ENCODE measurements around the gene PANX2.

The PANX2 gene

DNA sequence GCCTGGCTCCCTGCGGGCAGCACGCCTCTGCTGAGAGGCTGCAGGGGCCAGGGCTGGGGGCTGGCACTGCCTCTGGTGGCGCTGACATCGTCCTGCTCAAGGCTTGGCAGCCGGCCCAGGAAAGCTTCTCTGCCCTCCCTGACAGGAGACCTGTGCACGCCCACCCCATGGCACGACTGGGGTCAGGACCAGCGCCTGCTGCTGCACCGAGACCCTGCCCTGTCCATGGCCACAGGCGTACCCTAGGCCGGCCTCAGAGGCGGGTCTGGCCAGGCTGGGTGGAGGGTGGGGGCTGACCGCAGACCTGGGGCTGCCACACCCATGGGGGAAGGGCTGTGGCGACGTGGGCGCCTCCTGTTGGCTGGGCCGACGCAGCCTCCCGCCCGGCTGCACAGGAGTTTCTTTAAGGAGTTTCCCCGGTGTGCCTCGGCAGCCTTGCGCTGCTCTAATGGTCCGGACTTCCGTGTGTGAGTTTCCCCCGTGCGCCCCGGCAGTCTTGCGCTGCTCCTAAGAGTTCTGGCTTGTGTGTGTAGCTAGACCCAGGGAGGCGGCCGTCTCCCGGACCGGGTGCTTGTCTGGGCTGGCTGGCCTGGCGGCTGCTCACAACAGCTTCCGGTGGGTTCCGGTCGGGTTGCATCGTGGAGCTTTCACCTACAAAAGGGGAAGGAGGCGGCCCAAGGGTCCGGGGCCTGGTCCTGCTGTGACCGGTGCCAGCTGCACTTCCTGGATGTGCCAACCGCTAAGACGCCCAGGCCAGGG, 19.8 kb downstream of the PANX2 start:
- Histone ChIP-seq H3K27ac (ENCODE audit: low read depth, low read length) (peak overlapping the region; percentile 85), H3K9ac (ENCODE audit: low read depth in 1 of 2, low read length in 2 of 2) (peak overlapping the region; percentile 67 to 89), H3K4me3 (ENCODE audit: low read depth in 1 of 2, low read length in 2 of 2) (peak overlapping the region; percentile 70 to 77), H3K27me3 (ENCODE audit: control insufficient read depth in 1 of 2, insufficient read depth in 2 of 2, low read length in 2 of 2) (no peaks in the 10 kb centered on the region), H3K9me3 (ENCODE audit: control insufficient read depth in 1 of 2, low read length in 2 of 2) (no peaks in the 10 kb centered on the region), H3K4me1 (ENCODE audit: control insufficient read depth in 1 of 2, insufficient read depth in 2 of 2, low read length in 2 of 2) (peaks cover 38 to 60% of the 10 kb centered on the region in 2 donors), H3K36me3 (ENCODE audit: control insufficient read depth in 1 of 2, insufficient read depth in 2 of 2, low read length in 2 of 2) (peaks cover 9 to 23% of the 10 kb centered on the region in 2 donors)

DNA sequence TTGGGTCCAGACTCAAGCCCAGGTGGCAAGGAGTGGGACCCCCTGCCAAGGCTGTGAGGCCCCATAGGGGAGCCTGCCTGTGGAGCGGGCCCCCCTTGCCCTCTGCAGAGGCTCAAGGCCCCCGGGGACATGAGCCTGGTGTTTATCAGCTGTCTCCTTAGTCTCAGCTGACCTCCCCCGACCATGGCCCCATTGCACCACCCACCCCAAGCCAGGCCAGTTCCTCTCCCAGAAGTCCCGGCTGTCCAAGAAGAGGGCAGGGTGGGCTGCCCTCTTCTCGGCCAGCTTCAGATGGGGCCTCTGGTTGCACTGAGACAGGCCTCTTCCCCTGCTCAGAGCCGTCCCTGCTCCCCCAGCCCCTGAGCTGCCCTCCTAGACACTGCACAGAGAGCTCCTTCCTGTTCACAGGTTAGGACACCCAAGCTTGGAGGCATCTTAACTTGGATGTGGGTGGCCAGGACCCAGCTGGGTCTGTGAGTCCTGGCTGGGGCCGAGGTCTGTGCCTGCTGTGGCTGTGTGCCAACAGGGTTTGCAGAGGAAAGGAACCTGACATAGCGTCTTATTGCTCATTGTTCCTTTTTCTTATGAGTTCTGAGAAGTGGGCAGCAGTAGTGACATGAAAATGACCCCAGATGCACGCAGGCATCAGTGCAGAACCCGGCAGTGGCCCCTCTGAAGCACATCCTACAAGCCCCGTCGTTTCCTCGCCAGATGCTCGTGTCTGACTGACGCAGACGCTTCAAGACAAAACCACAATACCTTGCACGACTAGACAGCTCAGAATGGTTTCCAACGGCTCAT, 20.6 kb downstream of the PANX2 start:
- Histone ChIP-seq H3K9ac (ENCODE audit: low read depth in 1 of 2, low read length in 2 of 2) (peak overlapping the region; percentile 67 to 89), H3K4me3 (ENCODE audit: low read depth in 1 of 2, low read length in 2 of 2) (peak overlapping the region; percentile 70 to 77), H3K27ac (ENCODE audit: low read depth, low read length) (peak overlapping the region; percentile 85), H3K4me1 (ENCODE audit: control insufficient read depth in 1 of 2, insufficient read depth in 2 of 2, low read length in 2 of 2) (peaks cover 37 to 59% of the 10 kb centered on the region in 2 donors), H3K27me3 (ENCODE audit: control insufficient read depth in 1 of 2, insufficient read depth in 2 of 2, low read length in 2 of 2) (no peaks in the 10 kb centered on the region), H3K36me3 (ENCODE audit: control insufficient read depth in 1 of 2, insufficient read depth in 2 of 2, low read length in 2 of 2) (peaks cover 9 to 27% of the 10 kb centered on the region in 2 donors), H3K9me3 (ENCODE audit: control insufficient read depth in 1 of 2, low read length in 2 of 2) (no peaks in the 10 kb centered on the region)

DNA sequence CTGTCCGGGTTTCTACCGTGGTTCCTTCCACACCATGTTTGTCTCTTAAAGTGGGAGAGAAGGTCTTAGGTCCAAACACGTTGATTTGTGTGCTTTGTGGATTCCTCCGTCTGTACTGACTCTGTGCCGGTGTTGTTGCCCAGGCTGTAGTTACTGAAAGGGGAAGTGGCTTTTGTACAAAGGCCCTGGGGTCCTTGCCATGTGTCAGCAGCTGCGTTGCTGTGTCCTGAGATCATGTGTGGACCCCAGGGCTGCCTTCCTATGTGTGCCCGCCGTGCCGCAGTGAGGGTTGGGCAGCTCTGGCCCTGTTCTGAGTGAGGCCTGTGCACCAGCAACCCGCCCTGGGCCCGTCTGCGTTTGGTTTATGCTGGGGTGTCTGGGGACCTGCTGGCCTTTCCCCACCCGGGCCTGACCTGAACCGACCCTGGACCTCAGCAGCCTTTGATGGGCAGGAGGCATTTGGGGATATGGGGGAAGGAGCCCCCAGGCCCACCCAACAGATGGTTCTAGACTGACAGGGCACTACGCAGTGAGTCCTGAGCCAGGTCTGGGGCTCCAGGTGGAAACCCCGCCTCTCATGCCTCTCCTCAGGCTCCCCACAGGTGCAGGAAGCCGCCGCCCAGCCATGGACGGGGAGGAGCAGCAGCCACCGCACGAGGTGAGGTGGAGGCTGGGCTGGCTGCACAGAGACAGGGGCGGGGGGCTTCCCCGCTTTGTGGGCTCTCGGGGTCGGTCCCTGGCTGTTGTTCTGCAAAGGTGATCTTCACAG, 22.1 kb downstream of the PANX2 start:
- Histone ChIP-seq H3K4me1 (ENCODE audit: control insufficient read depth in 1 of 2, insufficient read depth in 2 of 2, low read length in 2 of 2) (peaks cover 29 to 47% of the 10 kb centered on the region in 2 donors), H3K27ac (ENCODE audit: low read depth, low read length) (peak overlapping the region; percentile 14), H3K9me3 (ENCODE audit: control insufficient read depth in 1 of 2, low read length in 2 of 2) (no peaks in the 10 kb centered on the region), H3K27me3 (ENCODE audit: control insufficient read depth in 1 of 2, insufficient read depth in 2 of 2, low read length in 2 of 2) (no peaks in the 10 kb centered on the region), H3K36me3 (ENCODE audit: control insufficient read depth in 1 of 2, insufficient read depth in 2 of 2, low read length in 2 of 2) (peaks cover 9 to 32% of the 10 kb centered on the region in 2 donors), H3K4me3 (ENCODE audit: low read depth in 1 of 2, low read length in 2 of 2) (peak overlapping the region; percentile 22 to 36), H3K9ac (ENCODE audit: low read depth in 1 of 2, low read length in 2 of 2) (peak overlapping the region in 1 of 2 donors; percentile 33)

DNA sequence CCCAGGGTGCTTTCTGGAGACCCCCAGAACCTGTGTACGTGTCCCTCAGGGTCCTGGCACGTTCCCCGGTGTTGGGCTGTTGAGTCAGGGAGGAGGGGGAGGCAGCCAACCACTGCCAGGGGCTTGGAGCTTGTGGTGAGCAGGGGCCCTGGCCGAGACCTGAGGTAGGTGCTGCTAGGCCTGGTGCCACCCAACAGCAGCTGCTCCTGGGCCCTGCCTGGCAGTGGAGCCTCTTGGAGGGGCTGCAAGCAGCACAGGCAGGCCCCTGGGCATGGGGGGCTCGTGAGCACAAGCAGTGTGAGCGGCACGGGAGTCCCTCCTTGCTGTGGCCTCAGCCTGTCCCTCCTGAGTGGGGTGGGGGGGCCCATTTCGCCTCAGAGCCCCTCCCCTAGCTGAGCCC, 23.1 kb downstream of the PANX2 start:
- Histone ChIP-seq H3K4me1 (ENCODE audit: control insufficient read depth in 1 of 2, insufficient read depth in 2 of 2, low read length in 2 of 2) (peaks cover 25 to 44% of the 10 kb centered on the region in 2 donors), H3K27me3 (ENCODE audit: control insufficient read depth in 1 of 2, insufficient read depth in 2 of 2, low read length in 2 of 2) (no peaks in the 10 kb centered on the region), H3K36me3 (ENCODE audit: control insufficient read depth in 1 of 2, insufficient read depth in 2 of 2, low read length in 2 of 2) (peaks cover 9 to 35% of the 10 kb centered on the region in 2 donors), H3K4me3 (ENCODE audit: low read depth in 1 of 2, low read length in 2 of 2) (no peak overlapping the region), H3K9me3 (ENCODE audit: control insufficient read depth in 1 of 2, low read length in 2 of 2) (no peaks in the 10 kb centered on the region), H3K9ac (ENCODE audit: low read depth in 1 of 2, low read length in 2 of 2) (no peak overlapping the region), H3K27ac (ENCODE audit: low read depth, low read length) (no peak overlapping the region)

DNA sequence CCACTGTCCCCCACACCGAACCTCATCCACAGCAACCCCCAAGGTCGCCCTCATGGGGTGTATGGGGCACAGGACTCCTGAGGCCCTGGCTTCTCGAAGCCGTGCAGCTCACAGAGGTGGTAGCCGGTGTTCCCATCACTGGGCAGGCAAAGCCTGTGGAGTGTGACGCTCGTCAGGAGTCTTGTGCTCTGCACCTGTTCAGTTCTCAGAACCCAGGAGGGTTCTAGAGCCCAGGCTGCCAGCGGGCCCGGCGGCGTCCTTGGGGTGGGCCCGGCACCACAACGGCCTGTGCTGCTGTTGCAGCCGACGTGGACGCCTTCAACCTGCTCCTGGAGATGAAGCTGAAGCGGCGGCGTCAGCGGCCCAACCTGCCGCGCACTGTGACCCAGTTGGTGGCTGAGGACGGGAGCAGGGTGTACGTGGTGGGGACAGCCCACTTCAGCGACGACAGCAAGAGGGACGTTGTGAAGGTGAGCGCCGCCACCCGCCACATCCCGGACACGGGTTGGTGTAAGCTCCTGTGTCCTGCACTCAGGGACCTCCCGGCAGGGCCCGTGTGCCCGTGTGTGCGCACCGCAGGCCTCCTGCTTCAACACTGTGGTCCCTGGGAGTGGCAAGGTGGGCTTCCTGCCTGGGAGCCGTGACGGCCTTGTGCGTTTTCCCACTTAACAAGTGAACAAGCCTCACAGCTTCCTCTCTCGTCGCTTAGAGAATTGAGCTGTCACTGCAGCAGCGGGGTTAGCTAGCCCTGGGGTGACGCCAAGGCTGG, 23.7 kb downstream of the PANX2 start:
- Histone ChIP-seq H3K9ac (ENCODE audit: low read depth in 1 of 2, low read length in 2 of 2) (no peak overlapping the region), H3K36me3 (ENCODE audit: control insufficient read depth in 1 of 2, insufficient read depth in 2 of 2, low read length in 2 of 2) (peaks cover 9 to 40% of the 10 kb centered on the region in 2 donors), H3K4me1 (ENCODE audit: control insufficient read depth in 1 of 2, insufficient read depth in 2 of 2, low read length in 2 of 2) (peaks cover 19 to 38% of the 10 kb centered on the region in 2 donors), H3K27ac (ENCODE audit: low read depth, low read length) (no peak overlapping the region), H3K27me3 (ENCODE audit: control insufficient read depth in 1 of 2, insufficient read depth in 2 of 2, low read length in 2 of 2) (no peaks in the 10 kb centered on the region), H3K4me3 (ENCODE audit: low read depth in 1 of 2, low read length in 2 of 2) (no peak overlapping the region), H3K9me3 (ENCODE audit: control insufficient read depth in 1 of 2, low read length in 2 of 2) (no peaks in the 10 kb centered on the region)

DNA sequence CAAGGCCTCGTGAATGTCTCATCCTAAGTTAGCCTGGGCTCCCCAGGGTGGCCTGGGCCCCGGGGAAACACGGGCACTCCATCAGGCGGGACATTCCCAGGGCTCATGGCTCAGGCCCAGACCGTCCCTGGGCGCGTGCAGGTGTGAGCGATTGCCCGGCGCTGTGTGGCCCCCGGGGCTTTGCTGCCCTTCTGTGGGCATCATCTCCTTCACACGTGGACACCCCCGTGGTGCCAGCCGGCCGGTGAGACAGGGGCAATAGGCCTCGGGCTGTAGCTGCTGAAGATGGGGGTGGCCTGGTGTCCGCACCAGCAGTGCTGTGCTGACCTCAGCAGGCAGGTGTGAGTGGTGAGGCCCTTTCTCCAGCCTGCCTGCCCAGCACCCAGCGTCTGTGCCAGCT, 25.7 kb downstream of the PANX2 start:
- peaks cover 9 to 41% of the 10 kb centered on the region in 2 donors for H3K36me3 ChIP-seq (ENCODE audit: control insufficient read depth in 1 of 2, insufficient read depth in 2 of 2, low read length in 2 of 2)
- no peak overlapping the region for H3K9ac ChIP-seq (ENCODE audit: low read depth in 1 of 2, low read length in 2 of 2)
- no peaks in the 10 kb centered on the region for H3K9me3 ChIP-seq (ENCODE audit: control insufficient read depth in 1 of 2, low read length in 2 of 2)
- H3K4me1 ChIP-seq (ENCODE audit: control insufficient read depth in 1 of 2, insufficient read depth in 2 of 2, low read length in 2 of 2) = peaks cover 7 to 27% of the 10 kb centered on the region in 2 donors
- H3K27me3 ChIP-seq (ENCODE audit: control insufficient read depth in 1 of 2, insufficient read depth in 2 of 2, low read length in 2 of 2) = no peaks in the 10 kb centered on the region
- no peak overlapping the region for H3K4me3 ChIP-seq (ENCODE audit: low read depth in 1 of 2, low read length in 2 of 2)
- H3K27ac ChIP-seq (ENCODE audit: low read depth, low read length) = no peak overlapping the region

DNA sequence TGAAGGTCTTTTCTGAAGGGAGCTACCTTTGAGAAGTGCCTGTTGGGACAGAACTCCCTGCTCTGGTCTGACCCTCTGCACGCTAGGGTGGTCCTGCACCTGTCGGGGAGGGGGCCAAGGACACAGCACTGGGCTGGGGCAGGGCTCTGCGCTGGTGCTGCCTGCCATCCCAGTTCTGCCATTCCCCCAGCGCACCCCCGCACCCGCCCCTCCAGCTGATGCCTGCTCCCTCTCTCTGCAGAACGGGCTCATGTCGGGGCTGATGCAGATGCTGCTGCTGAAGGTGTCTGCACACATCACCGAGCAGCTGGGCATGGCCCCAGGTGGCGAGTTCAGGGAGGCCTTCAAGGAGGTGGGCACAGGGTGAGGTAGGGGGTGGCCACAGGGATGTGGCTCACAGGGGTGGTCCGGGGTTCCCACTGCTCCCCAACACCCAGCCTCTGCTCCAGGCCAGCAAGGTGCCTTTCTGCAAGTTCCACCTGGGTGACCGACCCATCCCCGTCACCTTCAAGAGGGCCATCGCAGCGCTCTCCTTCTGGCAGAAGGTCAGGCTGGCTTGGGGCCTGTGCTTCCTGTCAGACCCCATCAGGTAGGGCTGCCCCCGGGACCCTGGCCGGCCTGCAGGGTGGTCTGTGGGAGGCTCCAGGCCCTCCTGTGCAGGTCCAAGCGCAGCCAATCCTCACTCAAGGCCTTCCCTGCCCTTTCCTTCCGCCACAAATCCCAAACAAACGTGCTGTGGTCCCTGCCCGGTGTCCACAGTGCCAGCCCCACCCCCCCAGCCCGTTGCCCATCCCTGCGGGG, 26.7 kb downstream of the PANX2 start:
- Histone ChIP-seq H3K9ac (ENCODE audit: low read depth in 1 of 2, low read length in 2 of 2) (no peak overlapping the region), H3K27ac (ENCODE audit: low read depth, low read length) (no peak overlapping the region), H3K36me3 (ENCODE audit: control insufficient read depth in 1 of 2, insufficient read depth in 2 of 2, low read length in 2 of 2) (peaks cover 9 to 41% of the 10 kb centered on the region in 2 donors), H3K4me3 (ENCODE audit: low read depth in 1 of 2, low read length in 2 of 2) (no peak overlapping the region), H3K9me3 (ENCODE audit: control insufficient read depth in 1 of 2, low read length in 2 of 2) (no peaks in the 10 kb centered on the region), H3K4me1 (ENCODE audit: control insufficient read depth in 1 of 2, insufficient read depth in 2 of 2, low read length in 2 of 2) (peaks cover 9 to 24% of the 10 kb centered on the region in 2 donors), H3K27me3 (ENCODE audit: control insufficient read depth in 1 of 2, insufficient read depth in 2 of 2, low read length in 2 of 2) (no peaks in the 10 kb centered on the region)

DNA sequence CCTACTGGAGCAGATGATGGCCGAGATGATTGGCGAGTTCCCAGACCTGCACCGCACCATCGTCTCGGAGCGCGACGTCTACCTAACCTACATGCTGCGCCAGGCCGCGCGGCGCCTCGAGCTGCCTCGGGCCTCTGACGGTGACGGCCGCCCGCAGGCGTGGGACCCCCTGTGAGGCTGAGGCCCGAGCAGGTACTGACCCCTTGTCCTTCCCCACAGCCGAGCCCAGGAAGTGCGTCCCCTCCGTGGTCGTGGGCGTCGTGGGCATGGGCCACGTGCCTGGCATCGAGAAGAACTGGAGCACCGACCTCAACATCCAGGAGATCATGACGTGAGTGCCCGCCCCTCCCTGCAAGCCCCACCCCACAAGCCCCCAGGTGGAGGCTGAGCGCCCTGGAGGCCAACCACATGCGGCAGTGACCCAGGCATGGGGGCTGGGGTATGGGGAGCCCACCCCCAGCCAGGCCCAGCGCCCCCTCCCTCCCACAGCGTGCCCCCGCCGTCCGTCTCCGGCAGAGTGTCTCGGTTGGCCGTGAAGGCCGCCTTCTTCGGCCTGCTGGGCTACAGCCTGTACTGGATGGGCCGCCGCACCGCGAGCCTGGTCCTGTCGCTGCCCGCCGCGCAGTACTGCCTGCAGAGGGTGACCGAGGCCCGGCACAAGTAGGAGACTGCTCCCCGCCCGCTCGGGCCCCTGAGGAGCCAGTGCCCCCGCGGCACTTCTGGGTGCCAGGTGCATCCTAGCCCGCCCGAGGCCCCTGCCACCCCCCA, 27.5 kb downstream of the PANX2 start:
- peaks cover 14 to 18% of the 10 kb centered on the region in 2 donors for H3K4me1 ChIP-seq (ENCODE audit: control insufficient read depth in 1 of 2, insufficient read depth in 2 of 2, low read length in 2 of 2)
- H3K36me3 ChIP-seq (ENCODE audit: control insufficient read depth in 1 of 2, insufficient read depth in 2 of 2, low read length in 2 of 2) = peaks cover 9 to 40% of the 10 kb centered on the region in 2 donors
- no peak overlapping the region for H3K27ac ChIP-seq (ENCODE audit: low read depth, low read length)
- no peak overlapping the region for H3K9ac ChIP-seq (ENCODE audit: low read depth in 1 of 2, low read length in 2 of 2)
- no peaks in the 10 kb centered on the region for H3K9me3 ChIP-seq (ENCODE audit: control insufficient read depth in 1 of 2, low read length in 2 of 2)
- H3K27me3 ChIP-seq (ENCODE audit: control insufficient read depth in 1 of 2, insufficient read depth in 2 of 2, low read length in 2 of 2) = no peaks in the 10 kb centered on the region
- H3K4me3 ChIP-seq (ENCODE audit: low read depth in 1 of 2, low read length in 2 of 2) = no peak overlapping the region
